ENCODE results near the gene MCEMP1.

- TF ChIP-seq CTCF (IDR thresholded peaks at IDR 0.05; ENCODE audit: low read depth, low read length) (no peak), POLR2A (IDR thresholded peaks at IDR 0.05; ENCODE audit: extremely low read depth, insufficient read length) (no peak), MYC (IDR thresholded peaks at IDR 0.05; ENCODE audit: low read depth, low read length) (no peak), MAX (IDR thresholded peaks at IDR 0.05; ENCODE audit: low read depth, low read length) (no peak)
Measured at GRCh38 chr19:7690779-7691258, 13.9 kb downstream of the MCEMP1 start.

Data from NB4 (cell line).